HG02610 (cell line): Measurements from ENCODE around the gene EGFL7.

Source experiments
- ATAC-seq: cut with Tn5 transposase; IDR thresholded peaks from one replicate; pipeline ENCODE4 v1.9.1; 2021; ENCODE audit warnings: mild to moderate bottlenecking, moderate library complexity; ENCODE audit not compliant: unreplicated experiment

EGFL7 gene

DNA sequence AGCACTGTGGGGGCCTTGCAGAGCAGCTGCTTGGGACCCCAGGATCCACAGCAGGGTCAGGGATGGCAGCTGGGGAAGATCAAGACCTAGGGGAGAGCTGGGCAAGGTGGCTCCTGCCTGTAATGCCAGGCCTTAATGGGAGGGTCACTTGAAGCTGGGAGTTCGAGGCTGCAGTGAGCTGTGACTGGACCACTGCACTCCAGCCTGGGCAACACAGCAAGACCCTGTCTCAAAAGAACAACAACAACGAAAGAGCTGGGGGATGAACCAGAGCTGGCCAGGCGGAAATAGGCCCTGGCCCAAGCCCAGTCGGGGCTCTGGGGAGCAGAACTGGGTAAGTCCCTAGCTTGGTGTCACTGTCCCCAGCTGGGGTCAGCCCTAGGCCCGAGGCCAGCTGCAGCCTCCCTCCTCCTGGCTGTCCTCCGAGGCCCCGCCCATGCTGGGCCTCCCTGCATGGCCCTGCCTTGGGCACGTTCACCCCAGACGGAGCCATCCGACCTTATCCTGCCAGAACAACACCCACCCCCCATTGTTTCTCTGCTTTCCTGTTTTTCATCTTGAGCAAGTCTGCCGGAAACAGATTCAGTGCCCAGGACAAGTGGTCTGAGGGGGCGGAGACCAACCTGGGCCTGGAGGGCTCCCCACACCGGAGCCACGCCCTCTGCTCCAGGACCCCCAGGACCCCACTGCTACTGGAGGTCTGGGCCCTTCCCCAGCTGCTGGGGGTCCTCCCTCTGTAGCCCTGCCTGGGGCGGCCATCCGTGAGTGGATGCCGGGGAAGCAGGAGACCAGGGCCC, 51.6 kb downstream of the EGFL7 start:
- ATAC-seq: no peak

DNA sequence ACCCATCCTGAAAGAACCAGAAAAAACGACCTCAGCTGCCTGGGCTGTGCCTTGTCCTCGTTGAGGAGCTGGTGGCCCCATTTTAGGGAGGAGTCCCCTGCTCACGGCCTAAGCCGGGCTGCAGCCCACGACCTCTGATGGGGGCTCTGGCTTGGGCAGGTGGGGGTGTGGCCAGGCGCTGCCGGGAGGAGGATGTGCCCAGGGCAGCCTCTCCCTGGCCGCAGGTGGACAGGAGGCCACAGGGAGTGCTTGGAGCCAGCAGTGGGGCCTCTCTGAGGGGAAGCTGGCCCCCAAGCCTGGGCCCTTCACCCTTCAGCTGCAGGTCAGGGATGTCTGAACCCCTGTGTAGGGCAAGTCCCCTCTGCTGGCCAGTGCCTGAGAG, 52.2 kb downstream of the EGFL7 start:
- no peak for ATAC-seq

DNA sequence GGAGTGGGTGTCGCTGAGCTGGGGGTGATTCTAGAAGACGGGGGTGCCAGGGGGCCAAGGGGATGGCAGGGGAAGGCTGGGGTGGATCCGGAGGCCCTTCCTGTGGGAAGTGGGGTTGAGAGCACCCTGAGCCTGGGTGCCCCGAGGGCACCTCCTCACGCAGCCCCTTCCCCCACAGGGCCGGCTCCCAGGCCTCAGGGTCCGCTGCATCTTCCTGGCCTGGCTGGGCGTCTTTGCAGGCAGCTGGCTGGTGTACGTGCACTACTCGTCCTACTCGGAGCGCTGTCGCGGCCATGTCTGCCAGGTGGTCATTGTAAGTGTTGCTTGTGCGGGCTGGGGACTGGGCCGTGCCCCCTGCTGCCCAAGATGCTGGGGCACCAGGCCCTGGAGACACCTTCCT, 54.7 kb downstream of the EGFL7 start:
- no peak for ATAC-seq

DNA sequence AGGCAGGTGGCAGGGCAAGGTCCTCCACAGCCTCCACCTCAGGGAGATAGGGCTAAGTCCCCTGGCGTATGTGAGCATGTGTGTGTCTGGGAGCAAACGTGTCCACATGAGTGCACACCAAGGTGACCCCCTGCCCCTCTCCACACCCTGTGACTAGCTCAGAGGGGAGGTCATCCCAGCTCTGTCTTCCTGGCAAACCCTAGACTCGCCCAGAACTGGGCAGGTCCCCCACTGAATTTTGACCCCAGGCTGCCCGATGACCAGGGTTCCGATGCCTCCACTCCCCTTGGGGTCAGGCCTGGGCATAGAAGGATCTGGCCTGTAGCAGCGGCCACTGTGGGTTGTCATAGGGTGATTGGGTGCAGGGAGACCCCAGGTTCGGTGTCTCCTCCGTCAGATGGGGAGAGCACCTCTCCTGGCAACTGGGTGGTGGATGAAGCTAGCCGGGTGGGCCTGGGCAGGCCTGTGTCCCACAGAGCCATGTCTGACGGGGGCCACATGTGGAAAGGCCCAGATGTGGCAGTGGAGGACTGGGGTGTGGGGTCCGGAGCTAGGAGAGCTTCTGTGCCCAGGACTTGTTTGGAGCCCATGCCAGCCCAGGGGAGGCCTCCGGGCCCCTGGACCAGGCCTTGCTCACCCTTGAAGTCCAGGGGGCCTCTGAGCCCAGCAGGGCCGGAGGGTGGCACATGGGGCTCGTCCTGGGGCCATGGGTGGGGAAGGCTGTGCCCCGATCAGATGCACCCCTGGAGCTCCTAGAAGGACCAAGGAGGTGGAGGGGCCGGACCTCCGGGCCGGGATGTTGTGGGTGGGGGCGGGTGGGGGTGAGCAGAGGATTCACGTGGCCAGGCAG, 55.9 kb downstream of the EGFL7 start:
- ATAC-seq: no peak

GRCh38 chr9:136719195-136719880, 56.6 kb downstream of the EGFL7 start:
- ATAC-seq: no peak

GRCh38 chr9:136720251-136720897, 57.7 kb downstream of the EGFL7 start:
- no peak for ATAC-seq

- ATAC-seq: no peak
Measured at GRCh38 chr9:136720898-136721338, 58.2 kb downstream of the EGFL7 start.

DNA sequence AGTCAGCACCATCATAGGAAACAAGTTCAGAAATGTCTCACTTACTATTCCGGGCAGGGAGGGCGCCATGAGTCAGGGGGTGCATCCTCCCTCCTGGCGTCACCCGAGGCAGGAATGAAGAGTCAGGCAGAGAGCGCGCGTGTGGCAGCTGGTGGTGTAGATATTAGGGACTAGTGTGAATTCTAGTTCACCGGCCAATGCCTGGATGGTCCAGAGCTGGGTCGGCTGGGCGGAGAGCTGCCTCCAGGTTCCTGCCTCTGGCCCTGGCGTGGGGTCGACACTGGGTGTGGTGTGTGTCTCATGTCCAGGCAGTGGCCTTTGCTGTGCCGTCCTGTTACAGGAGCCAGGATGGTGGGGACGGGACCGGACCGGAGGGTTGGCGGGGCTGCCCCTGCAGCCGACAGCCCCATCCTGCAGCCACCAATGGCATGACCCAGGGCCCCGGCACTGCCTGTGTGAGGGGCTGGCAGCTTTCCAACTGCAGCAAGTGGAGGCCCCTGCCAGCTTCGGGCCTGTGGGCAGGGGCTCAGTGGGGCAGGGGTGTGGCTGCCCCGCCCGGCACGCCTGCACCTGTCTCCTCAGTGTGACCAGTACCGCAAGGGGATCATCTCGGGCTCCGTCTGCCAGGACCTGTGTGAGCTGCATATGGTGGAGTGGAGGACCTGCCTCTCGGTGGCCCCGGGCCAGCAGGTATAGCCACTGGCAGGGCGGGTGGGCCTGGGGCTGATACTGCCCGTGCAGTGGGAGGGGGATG, 58.8 kb downstream of the EGFL7 start:
- ATAC-seq: no peak
